Left ventricle myocardium superior (tissue), 1 donor: Measurements from ENCODE around the gene TLE6. TPM values are rescaled to one million over a fixed set of nuclear protein-coding genes. Genes with fewer than 3 reads are reported as not detected.

Experiments
- ATAC-seq: fragments of 200-7000 bp; cut with Tn5 transposase; one replicate; pipeline ENCODE4 v1.9.1; 2020; ENCODE audit warnings: mild to moderate bottlenecking, moderate library complexity
- DNase-seq: peaks from one replicate; pipeline ENCODE4 v3.0.0-alpha.2; 2020
- intact Hi-C: fragments of 100-400 bp; cut with micrococcal nuclease; formaldehyde crosslinking; loops from one replicate; pipeline ENCODE4 v1.11.0; 2022
- total RNA-seq: library from RNA; stranded (reverse); fragmentation: NEBNext Ultra II Directional; extraction: Animal tissue kit (Norgen Biotek cat#: 25700); gene quantifications from one replicate; pipeline ENCODE4 v1.2.1, GENCODE V29; 2021
- donor health status: DM: no; HTN: yes; CAD: no; lungs with severe emphysema.

The TLE6 gene
- total RNA-seq, 1 donor from 2014 or later = 0.30 TPM

DNA sequence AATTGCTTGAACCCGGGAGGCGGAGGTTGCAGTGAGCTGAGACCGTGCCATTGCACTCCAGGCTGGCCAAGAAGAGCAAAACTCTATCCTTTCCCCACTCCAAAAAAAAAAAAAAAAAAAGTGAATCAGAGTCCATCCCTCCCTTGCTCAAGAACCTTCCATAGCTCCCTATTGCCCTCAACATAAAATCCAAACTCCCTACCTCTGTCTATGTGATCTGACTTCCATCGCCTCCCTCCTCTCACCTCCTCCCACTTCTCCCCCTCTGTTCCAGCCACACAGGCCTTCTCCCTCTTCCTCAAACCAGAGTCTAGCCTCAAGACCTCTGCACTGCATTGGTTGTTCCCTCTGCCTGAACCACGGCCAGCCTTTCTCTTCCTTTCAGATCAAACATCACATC, 61.8 kb downstream of the TLE6 start:
- intact Hi-C loops = no loop called here
- ATAC-seq (no peak), DNase-seq (no peak)

DNA sequence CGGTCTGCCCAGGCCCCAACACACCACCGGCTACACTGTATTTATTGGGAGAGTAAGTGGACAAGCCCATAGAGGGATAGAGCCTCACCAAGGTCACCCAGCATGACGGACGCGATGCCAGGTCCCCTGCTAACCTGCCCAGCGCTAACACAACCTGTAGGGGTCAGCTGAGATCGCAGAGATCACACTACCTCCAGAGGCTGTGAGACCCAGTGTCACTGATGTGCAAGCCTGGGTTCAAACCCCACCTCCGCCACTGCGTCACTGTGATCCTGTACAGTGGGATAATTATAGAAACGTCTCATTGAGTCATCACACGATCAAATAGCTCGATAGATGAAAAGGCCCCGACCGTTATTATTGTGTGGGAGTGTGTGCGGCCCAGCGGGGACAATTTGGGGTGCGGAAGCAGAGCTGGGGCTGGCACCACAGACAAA, 62.3 kb downstream of the TLE6 start:
- ATAC-seq = no peak
- intact Hi-C loops = no loop called here
- DNase-seq = no peak

DNA sequence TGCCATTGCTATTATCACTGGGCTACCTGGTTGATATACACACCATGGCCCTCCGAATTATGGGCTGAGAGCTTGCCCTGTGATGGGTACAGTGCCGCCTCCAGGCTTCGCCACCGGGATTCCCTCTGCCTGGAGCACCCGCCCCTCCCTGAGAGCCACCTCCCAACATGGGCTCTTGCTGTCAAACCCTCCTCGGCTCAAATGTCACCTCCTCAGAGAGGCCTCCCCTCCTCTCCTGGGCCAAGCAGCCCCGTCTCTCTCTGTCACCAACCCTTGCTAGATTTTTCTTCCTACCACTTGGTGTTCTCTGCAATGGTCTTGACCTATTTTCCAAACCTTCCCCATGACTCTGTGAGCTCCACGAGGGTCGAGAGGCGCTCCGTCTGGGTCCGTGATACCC, 64.0 kb downstream of the TLE6 start:
- DNase-seq (no peak), ATAC-seq (no peak)
- intact Hi-C loops = no loop called here

DNA sequence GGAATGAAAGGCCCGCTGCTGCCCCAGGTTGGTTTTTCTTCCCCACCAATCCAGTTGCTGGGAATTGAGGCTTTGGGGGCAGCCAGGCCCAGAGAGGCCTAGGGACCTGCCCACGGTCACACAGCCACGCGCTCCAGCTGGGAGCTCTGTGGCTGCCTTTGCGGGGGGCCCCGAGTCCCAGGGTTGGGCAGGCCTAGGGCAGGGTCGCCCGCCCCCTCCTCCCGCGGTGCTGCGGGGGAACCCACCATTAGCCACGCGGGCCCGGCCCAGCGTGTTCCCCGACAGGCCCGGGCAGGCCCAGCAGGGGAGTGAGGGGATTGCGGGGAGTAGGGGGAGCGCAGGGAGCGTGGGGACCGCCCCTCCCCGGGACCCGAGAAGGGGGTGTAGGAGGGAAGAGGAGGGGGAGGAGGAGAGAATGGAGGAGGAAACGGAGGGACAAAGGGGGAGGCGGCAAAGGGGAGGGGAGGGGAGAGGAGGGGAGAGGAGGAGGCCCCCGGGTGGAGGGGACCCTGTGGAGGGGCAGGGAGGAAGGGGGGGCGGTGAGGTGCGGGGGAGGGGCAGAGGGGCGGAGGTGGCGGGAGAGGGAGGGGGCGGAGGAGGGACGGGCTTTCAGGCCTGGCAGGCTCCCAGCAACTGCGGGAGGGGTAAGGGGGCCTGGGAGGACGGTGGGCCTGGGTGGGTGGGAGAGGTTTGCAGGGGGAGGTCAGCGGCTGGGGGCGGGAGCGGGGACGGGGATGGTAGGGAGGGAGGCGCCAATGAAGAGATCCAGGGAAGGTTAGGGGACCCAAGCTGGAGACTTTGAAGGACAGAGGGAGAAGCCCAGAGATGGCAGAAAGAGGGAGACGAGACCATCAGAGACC, 64.6 kb downstream of the TLE6 start:
- ATAC-seq (no peak), DNase-seq (no peak)
- intact Hi-C loops = no loop called here

DNA sequence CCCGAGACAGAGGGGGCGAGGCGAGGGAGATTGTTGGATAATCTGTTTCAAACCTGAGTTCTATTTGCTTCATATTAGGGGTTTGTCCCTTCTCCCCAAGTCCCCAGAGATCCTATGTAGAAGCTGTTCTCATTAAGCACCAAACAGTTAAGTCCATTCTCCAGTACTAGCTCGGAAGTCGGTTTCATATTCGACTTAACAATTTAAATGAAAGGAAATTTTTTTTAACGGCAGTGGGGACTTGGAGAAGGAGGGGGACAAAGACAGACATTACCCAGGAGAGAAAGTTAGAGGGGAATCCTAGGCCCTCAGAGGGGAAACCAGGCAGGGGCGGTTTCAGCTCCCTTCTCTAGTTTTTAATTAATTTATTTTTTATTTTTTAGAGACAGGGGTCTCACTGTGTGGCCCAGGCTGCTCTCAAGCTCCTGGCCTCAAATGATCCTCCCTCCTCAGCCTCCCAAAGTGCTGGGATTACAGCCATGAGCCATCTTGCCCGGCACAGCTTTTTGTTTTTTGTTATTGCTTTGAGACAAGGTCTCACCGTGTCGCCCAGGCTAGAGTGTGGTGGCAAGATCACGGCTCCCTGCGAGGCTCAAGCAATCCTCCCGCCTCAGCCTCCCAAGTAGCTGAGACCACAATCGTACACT, 65.4 kb downstream of the TLE6 start:
- DNase-seq = no peak
- ATAC-seq = no peak
- intact Hi-C loops = no loop called here

Other genes starting within 250 kb of the TLE6 start
- 26.6 TPM for gene SLC39A3, start 237.5 kb upstream of the TLE6 start, total RNA-seq
- 68.7 TPM for gene SGTA, start 194.3 kb upstream of the TLE6 start, total RNA-seq
- gene THOP1, start 192.1 kb upstream of the TLE6 start, total RNA-seq = 59.2 TPM
- gene ZNF554, start 157.7 kb upstream of the TLE6 start, total RNA-seq = 4.7 TPM
- 9.6 TPM for gene ZNF555, start 136.1 kb upstream of the TLE6 start, total RNA-seq
- gene ZNF556, start 110.2 kb upstream of the TLE6 start, total RNA-seq = not detected
- 3.9 TPM for gene ZNF57, start 76.6 kb upstream of the TLE6 start, total RNA-seq
- 2.2 TPM for gene ZNF77, start 32.6 kb upstream of the TLE6 start, total RNA-seq
- 66.5 TPM for gene TLE2, start 51.7 kb downstream of the TLE6 start, total RNA-seq
- 846 TPM for gene TLE5, start 84.9 kb downstream of the TLE6 start, total RNA-seq
- 74.6 TPM for gene GNA11, start 116.8 kb downstream of the TLE6 start, total RNA-seq
- gene GNA15, start 158.5 kb downstream of the TLE6 start, total RNA-seq = 2.1 TPM
- gene S1PR4, start 201.2 kb downstream of the TLE6 start, total RNA-seq = 1.0 TPM
- gene NCLN, start 208.4 kb downstream of the TLE6 start, total RNA-seq = 27.8 TPM
- gene CELF5, start 247.1 kb downstream of the TLE6 start, total RNA-seq = not detected